ENCODE measurements around the gene FAM228A. TPM values are rescaled to one million over a fixed set of nuclear protein-coding genes. Genes with fewer than 3 reads are reported as not detected.

Gene FAM228A
- total and polyA plus RNA-seq, 2 experiments from 2014 or later = 0.11 to 0.35 TPM

DNA sequence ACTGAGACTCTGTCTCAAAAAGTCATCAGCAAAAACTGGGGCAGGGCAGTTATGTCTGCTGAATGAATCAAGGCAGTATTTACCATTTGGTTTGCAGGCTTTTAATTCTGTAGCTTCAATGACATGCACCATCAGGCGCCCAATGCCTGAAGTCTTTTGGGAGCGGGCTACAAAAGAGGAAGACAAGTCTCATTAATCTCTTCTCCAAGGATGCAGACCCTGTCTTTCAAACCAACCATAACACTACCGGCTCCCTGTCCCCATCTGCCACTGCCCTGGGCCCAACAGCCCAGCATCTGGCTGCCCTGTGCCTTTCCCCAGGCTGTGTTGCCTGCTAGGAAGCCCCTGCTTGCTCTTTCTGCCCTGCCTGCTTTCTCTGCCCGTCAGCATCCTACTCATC is 30.3 kb downstream of the FAM228A start:
- no peak for DNase-seq (ENCODE audit: low spot score)
- Mint-ChIP-seq H3K27ac (no peak overlapping the region), H3K27me3 (ENCODE audit: insufficient read depth, low read depth, poor library complexity) (peaks cover 10% of the 10 kb centered on the region)

More for the DNA sequence above, 30.3 kb downstream of the FAM228A start:
- Histone ChIP-seq H3K27me3 (ENCODE audit: insufficient read depth) (no peaks in the 10 kb centered on the region), H3K4me2 (no peak overlapping the region), H3F3A (replicated peaks; ENCODE audit: low read depth) (no peaks in the 10 kb centered on the region), H3K79me2 (replicated peaks; ENCODE audit: insufficient read depth) (no peaks in the 10 kb centered on the region), H3K4me1 (ENCODE audit: insufficient read depth) (no peaks in the 10 kb centered on the region), H3K4me3 (no peak overlapping the region), H2AFZ (no peak overlapping the region), H3K9me2 (ENCODE audit: insufficient read depth) (no peaks in the 10 kb centered on the region), H3K27ac (ENCODE audit: low read depth) (no peak overlapping the region), H4K20me1 (replicated peaks; ENCODE audit: insufficient read depth) (no peaks in the 10 kb centered on the region), H3K36me3 (ENCODE audit: insufficient read depth) (no peaks in the 10 kb centered on the region)
- Mint-ChIP-seq H3K4me1 (peaks cover 7% of the 10 kb centered on the region), H3K9me3 (no peaks in the 10 kb centered on the region), H3K4me3 (no peak overlapping the region), H3K36me3 (ENCODE audit: low read depth) (no peaks in the 10 kb centered on the region; the same call in 2 of the 3 replicates)
- TF ChIP-seq ETS1 (IDR thresholded peaks at IDR 0.05) (no peak), EZH2phosphoT487 (IDR thresholded peaks at IDR 0.05; ENCODE audit: unreplicated experiment) (no peak), ZNF462 (CRISPR knock-in tag; IDR thresholded peaks at IDR 0.05) (no peak), STAT1 (IDR thresholded peaks at IDR 0.05; ENCODE audit: unreplicated experiment) (no peak), JUNB (IDR thresholded peaks at IDR 0.05; ENCODE audit: unreplicated experiment) (no peak), POLR2AphosphoS5 (IDR thresholded peaks at IDR 0.05; ENCODE audit: low read depth) (no peak)
- no peak for ATAC-seq
